T-helper 1 cell treated with Interleukin-12 subunit alpha and Interleukin-12 subunit beta and Interleukin-4 antibody, amounts not matched to agents 30 ng/mL and 1 ng/mL, for 36 hours (primary cell): ENCODE results near the gene OR8D4. TPM values are rescaled to one million over a fixed set of nuclear protein-coding genes. Genes with fewer than 3 reads are reported as not detected.
"Not testable (repeated sequence)": the region's sequence is repeated elsewhere in the genome, so short reads cannot be mapped to it uniquely, and the experiment has no call there.

Source experiments
- intact Hi-C: fragments of 100-400 bp; cut with micrococcal nuclease; formaldehyde crosslinking; loops from one replicate; pipeline ENCODE4 v1.15.1; 2024
- total RNA-seq: library from RNA; stranded (reverse); gene quantifications from 2 replicates; pipeline ENCODE4 v1.2.3, GENCODE V29; 2022

OR8D4 gene
- total RNA-seq: not detected in 2 replicates

GRCh38 chr11:123901867-123902266 is at the start of gene OR8D4:
OR8D4 (plus strand) TSS chr11:123902167; CDS start chr11:123906432, 4,265 bp downstream.
- intact Hi-C loops: no loop called here

- intact Hi-C loops: no loop called here
Observed at GRCh38 chr11:123852321-123852720, 49.6 kb upstream of the OR8D4 start.

GRCh38 chr11:123853038-123853437 is 48.9 kb upstream of the OR8D4 start:
- intact Hi-C loops: no loop called here

- intact Hi-C loops: no loop called here
Observed at GRCh38 chr11:123856444-123856843, 45.5 kb upstream of the OR8D4 start.

GRCh38 chr11:123859731-123860130 is 42.2 kb upstream of the OR8D4 start:
- intact Hi-C loops: no loop called here

GRCh38 chr11:123865293-123865692 is 36.7 kb upstream of the OR8D4 start:
- intact Hi-C loops: not testable (repeated sequence)

- intact Hi-C loops: not testable (repeated sequence)
Observed at GRCh38 chr11:123867795-123868194, 34.2 kb upstream of the OR8D4 start.

GRCh38 chr11:123880912-123881311 is 21.1 kb upstream of the OR8D4 start:
- intact Hi-C loops: no loop called here

GRCh38 chr11:123885570-123885969 is 16.4 kb upstream of the OR8D4 start, which contains the start of gene TMEM225:
TMEM225 (minus strand) TSS chr11:123885670; CDS start chr11:123885425, 245 bp downstream.
- intact Hi-C loops: no loop called here

GRCh38 chr11:123892031-123892430 is 9.9 kb upstream of the OR8D4 start:
- intact Hi-C loops: no loop called here

GRCh38 chr11:123899792-123900191 is 2.2 kb upstream of the OR8D4 start:
- intact Hi-C loops: no loop called here

- intact Hi-C loops: no loop called here
Observed at GRCh38 chr11:123903932-123904331, 2.0 kb downstream of the OR8D4 start.

GRCh38 chr11:123904932-123905331 is 3.0 kb downstream of the OR8D4 start:
- intact Hi-C loops: no loop called here

- intact Hi-C loops: no loop called here
Observed at GRCh38 chr11:123905826-123906225, 3.9 kb downstream of the OR8D4 start.

GRCh38 chr11:123920943-123921342 is 19.0 kb downstream of the OR8D4 start:
- intact Hi-C loops: no loop called here

- intact Hi-C loops: no loop called here
Observed at GRCh38 chr11:123924027-123924426, 22.1 kb downstream of the OR8D4 start.

GRCh38 chr11:123939317-123939716 is 37.4 kb downstream of the OR8D4 start, which contains the start of gene OR4D5:
OR4D5 (plus strand) TSS chr11:123939617; CDS start chr11:123939617, 0 bp downstream.
- intact Hi-C loops: no loop called here

- intact Hi-C loops: no loop called here
Observed at GRCh38 chr11:123942413-123942812, 40.4 kb downstream of the OR8D4 start.

- intact Hi-C loops: no loop called here
Observed at GRCh38 chr11:123943738-123944137, 41.8 kb downstream of the OR8D4 start, which contains the start of gene OR6T1. OR6T1 (minus strand) TSS chr11:123943838; CDS start chr11:123943838, 0 bp downstream.

- intact Hi-C loops: no loop called here
Observed at GRCh38 chr11:123945132-123945531, 43.2 kb downstream of the OR8D4 start.

- intact Hi-C loops: no loop called here
Observed at GRCh38 chr11:123956752-123957151, 54.8 kb downstream of the OR8D4 start.
